ENCODE measurements around the gene RAB3GAP1.

Gene RAB3GAP1

GRCh38 chr2:135175177-135175576 is 123.1 kb downstream of the RAB3GAP1 start:
- no peak for TF ChIP-seq CTCF (IDR thresholded peaks at IDR 0.05; ENCODE audit: extremely low read depth, missing control alignments)
- DNase-seq (ENCODE audit: low spot score) = no peak

- no peak for TF ChIP-seq CTCF (IDR thresholded peaks at IDR 0.05; ENCODE audit: extremely low read depth, missing control alignments)
- DNase-seq (ENCODE audit: low spot score) = no peak
These were observed 127.6 kb downstream of the RAB3GAP1 start for GRCh38 chr2:135179689-135180088.

GRCh38 chr2:135182190-135182589 is 130.1 kb downstream of the RAB3GAP1 start:
- TF ChIP-seq CTCF (IDR thresholded peaks at IDR 0.05; ENCODE audit: extremely low read depth, missing control alignments) = no peak

GRCh38 chr2:135182601-135183000 is 130.5 kb downstream of the RAB3GAP1 start:
- no peak for TF ChIP-seq CTCF (IDR thresholded peaks at IDR 0.05; ENCODE audit: extremely low read depth, missing control alignments)
- no peak for DNase-seq (ENCODE audit: low spot score)

More at GRCh38 chr2:135182190-135182589, 130.1 kb downstream of the RAB3GAP1 start:
- DNase-seq (ENCODE audit: low spot score) = no peak

GRCh38 chr2:135183822-135184221 is 131.7 kb downstream of the RAB3GAP1 start:
- no peak for DNase-seq (ENCODE audit: low spot score)
- TF ChIP-seq CTCF (IDR thresholded peaks at IDR 0.05; ENCODE audit: extremely low read depth, missing control alignments) = no peak

GRCh38 chr2:135186054-135186453 is 134.0 kb downstream of the RAB3GAP1 start:
- TF ChIP-seq CTCF (IDR thresholded peaks at IDR 0.05; ENCODE audit: extremely low read depth, missing control alignments) = no peak
- no peak for DNase-seq (ENCODE audit: low spot score)

GRCh38 chr2:135187270-135187669 is 135.2 kb downstream of the RAB3GAP1 start:
- DNase-seq (ENCODE audit: low spot score) = no peak
- TF ChIP-seq CTCF (IDR thresholded peaks at IDR 0.05; ENCODE audit: extremely low read depth, missing control alignments) = no peak
